Sigmoid colon (tissue), 3 donors: ENCODE measurements around the gene IRF5.

Experiments
- POLR2A ChIP-seq, 2 donors: fragments of 450-650 bp; IDR thresholded peaks; one replicate each; pipeline ENCODE4 v1.6.1; 2016; ENCODE audit warnings: antibody characterized with exemption in 2 of 2, mild to moderate bottlenecking in 2 of 2, moderate library complexity in 2 of 2
- TF ChIP-seq, protein P1 (sequence below), 4 experiments: fragments of 450-650 bp in 3 of 4; fragments of 200-600 bp in 1 of 4; IDR thresholded peaks; one replicate each; pipeline ENCODE4 v1.5.1; 2016 to 2019; ENCODE audit warnings: antibody characterized with exemption in 4 of 4, mild to moderate bottlenecking in 3 of 4, moderate library complexity in 2 of 4

DNA sequence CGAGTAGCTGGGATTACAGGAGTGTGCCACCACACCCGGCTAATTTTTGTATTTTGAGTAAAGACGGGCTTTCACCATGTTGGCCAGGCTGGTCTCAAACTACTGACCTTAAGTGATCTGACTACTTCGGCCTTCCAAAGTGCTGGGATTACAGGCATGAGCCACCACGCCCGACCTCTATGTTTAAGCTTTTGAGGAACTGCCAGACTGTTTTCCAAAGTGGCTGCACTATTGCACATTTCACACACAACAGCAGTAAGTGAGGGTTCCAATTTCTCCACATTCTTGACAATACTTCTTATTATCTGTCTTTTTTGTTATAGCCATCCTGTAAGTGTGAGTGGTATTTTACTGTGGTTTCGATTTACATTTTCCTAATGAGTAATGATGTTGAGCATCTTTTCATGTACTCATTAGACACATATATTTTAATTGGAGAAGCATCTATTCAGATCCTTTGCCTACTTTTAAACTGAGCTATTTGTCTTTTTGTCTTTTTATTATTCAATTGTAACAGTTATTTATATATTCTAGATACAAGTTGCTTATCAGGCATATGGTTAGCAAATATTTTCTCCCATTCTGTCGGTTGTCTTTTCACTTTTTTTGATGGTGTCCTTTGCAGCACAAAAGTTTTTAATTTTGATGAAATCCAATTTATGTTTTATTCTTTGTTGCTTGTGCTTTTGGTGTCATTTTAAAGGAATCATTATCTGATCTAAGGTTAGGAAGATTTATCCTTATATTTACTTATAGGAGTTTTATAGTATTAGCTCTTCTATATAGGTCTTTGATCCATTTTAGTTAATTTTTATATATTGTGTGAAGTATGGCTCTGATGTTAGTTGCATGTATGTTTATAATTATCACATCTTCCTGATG lies 12.8 kb upstream of the IRF5 start:
- TF ChIP-seq POLR2A (IDR thresholded peaks at IDR 0.05): no peak
- TF ChIP-seq, protein P1, sequence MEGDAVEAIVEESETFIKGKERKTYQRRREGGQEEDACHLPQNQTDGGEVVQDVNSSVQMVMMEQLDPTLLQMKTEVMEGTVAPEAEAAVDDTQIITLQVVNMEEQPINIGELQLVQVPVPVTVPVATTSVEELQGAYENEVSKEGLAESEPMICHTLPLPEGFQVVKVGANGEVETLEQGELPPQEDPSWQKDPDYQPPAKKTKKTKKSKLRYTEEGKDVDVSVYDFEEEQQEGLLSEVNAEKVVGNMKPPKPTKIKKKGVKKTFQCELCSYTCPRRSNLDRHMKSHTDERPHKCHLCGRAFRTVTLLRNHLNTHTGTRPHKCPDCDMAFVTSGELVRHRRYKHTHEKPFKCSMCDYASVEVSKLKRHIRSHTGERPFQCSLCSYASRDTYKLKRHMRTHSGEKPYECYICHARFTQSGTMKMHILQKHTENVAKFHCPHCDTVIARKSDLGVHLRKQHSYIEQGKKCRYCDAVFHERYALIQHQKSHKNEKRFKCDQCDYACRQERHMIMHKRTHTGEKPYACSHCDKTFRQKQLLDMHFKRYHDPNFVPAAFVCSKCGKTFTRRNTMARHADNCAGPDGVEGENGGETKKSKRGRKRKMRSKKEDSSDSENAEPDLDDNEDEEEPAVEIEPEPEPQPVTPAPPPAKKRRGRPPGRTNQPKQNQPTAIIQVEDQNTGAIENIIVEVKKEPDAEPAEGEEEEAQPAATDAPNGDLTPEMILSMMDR (IDR thresholded peaks at IDR 0.05): no peak
